Tibial nerve (tissue), 4 donors: ENCODE measurements around the gene DAP. TPM values are rescaled to one million over a fixed set of nuclear protein-coding genes. Genes with fewer than 3 reads are reported as not detected.

Experiments
- DNase-seq, 2 donors: peaks; one replicate each; pipeline ENCODE4 v3.0.0-alpha.2; 2019; ENCODE audit warnings: low spot score in 2 of 2
- H3K27ac ChIP-seq, 4 donors: fragments of 200-600 bp; sonication (generic) in 3 of 4; one replicate each; pipeline ENCODE4 v1.5.1; 2017 to 2019; ENCODE audit warnings: mild to moderate bottlenecking in 1 of 4
- H3K27me3 ChIP-seq, 2 donors: fragments of 200-600 bp; sonication (generic) in 1 of 2; one replicate each; pipeline versions ENCODE4 v1.5.1 to v1.6.0; 2017 to 2019
- H3K36me3 ChIP-seq, 3 donors: fragments of 200-600 bp; sonication (generic); one replicate each; pipeline ENCODE4 v1.5.1; 2018 to 2019
- H3K4me1 ChIP-seq, 4 donors: fragments of 200-600 bp; sonication (generic) in 3 of 4; one replicate each; pipeline ENCODE4 v1.5.1; 2017 to 2019
- H3K4me3 ChIP-seq, 4 donors: fragments of 200-600 bp; sonication (generic) in 3 of 4; one replicate each; pipeline ENCODE4 v1.5.1; 2017 to 2019; ENCODE audit warnings: mild to moderate bottlenecking in 1 of 4, moderate library complexity in 1 of 4
- H3K9me3 ChIP-seq, 4 donors: fragments of 200-600 bp; sonication (generic) in 3 of 4; one replicate each; pipeline ENCODE4 v1.5.1; 2017 to 2019
- CTCF ChIP-seq, 5 experiments: fragments of 200-600 bp in 3 of 5; fragments of 450-650 bp in 2 of 5; sonication (generic) in 3 of 5; IDR thresholded peaks; one replicate each; pipeline ENCODE4 v1.5.1; 2016 to 2019; ENCODE audit warnings: antibody characterized with exemption in 5 of 5, mild to moderate bottlenecking in 3 of 5, moderate library complexity in 2 of 5
- EP300 ChIP-seq, 2 donors: sonication (generic); formaldehyde crosslinking; IDR thresholded peaks; one replicate each; pipeline ENCODE4 v1.6.1; 2017; ENCODE audit warnings: antibody characterized with exemption in 2 of 2, mild to moderate bottlenecking in 1 of 2
- POLR2A ChIP-seq, 2 donors: fragments of 450-650 bp; IDR thresholded peaks; one replicate each; pipeline ENCODE4 v1.6.1; 2017; ENCODE audit warnings: antibody characterized with exemption in 2 of 2, mild to moderate bottlenecking in 2 of 2, moderate library complexity in 2 of 2
- WGBS, 2 donors: methylation state at CpG; one replicate each; pipeline ENCODE4 v1.1.5; 2018; 5-methylcytosine and 5-hydroxymethylcytosine counted together
- total RNA-seq, 4 donors: library from RNA; depleted of rRNA; stranded (reverse); fragments of >200 nt; gene quantifications; one replicate each; pipeline ENCODE4 v1.1.0, GENCODE V29; 2016

The DAP gene
- total RNA-seq, 4 donors from 2014 or later, result 43.0 to 77.7 (median 50.0) TPM

- Histone ChIP-seq H3K9me3 (peaks cover 0 to 5% (median 0%) of the 10 kb centered on the region in 4 donors), H3K4me3 (no peak overlapping the region), H3K27me3 (no peaks in the 10 kb centered on the region), H3K36me3 (peaks cover 0 to 3% (median 0%) of the 10 kb centered on the region in 3 donors), H3K4me1 (peaks cover 0 to 9% (median 2%) of the 10 kb centered on the region in 4 donors), H3K27ac (no peak overlapping the region)
- no peak for DNase-seq
- no peak for TF ChIP-seq CTCF (IDR thresholded peaks at IDR 0.05)
- no peak for TF ChIP-seq POLR2A (IDR thresholded peaks at IDR 0.05)
- TF ChIP-seq EP300 (IDR thresholded peaks at IDR 0.05), result no peak
- 72 to 76% methylated on average over 14 of the region's 14 CpGs for WGBS, 2 donors
These were observed 89.7 kb downstream of the DAP start for GRCh38 chr5:10671041-10672008.

DNA sequence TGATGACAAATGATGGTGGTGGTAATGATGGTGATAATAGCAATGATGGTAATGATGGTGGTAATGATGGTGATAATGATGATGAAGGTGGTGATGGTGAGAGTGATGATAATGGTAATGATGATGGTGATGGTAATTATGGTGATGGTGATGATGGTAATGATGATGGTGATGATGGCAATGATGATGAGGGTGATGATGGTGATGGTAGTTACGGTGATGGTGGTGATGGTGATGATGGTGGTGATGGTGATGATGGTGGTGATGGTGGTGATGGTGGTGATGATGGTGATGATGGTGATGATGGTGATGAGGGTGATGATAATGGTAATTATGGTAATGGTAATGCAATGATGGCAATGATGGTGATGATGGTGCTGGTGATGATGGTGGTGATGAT lies 91.1 kb downstream of the DAP start:
- no peak overlapping the region for H3K4me3 ChIP-seq
- no peak for TF ChIP-seq CTCF (IDR thresholded peaks at IDR 0.05)
- no peak for TF ChIP-seq POLR2A (IDR thresholded peaks at IDR 0.05)
- no peaks in the 10 kb centered on the region for H3K27me3 ChIP-seq
- peaks cover 0 to 5% (median 0%) of the 10 kb centered on the region in 4 donors for H3K9me3 ChIP-seq
- no peak for DNase-seq
- 39 to 94% methylated on average over 1 of the region's 1 CpG for WGBS, 2 donors
- H3K36me3 ChIP-seq, result no peaks in the 10 kb centered on the region
- H3K4me1 ChIP-seq, result peaks cover 0 to 9% (median 2%) of the 10 kb centered on the region in 4 donors
- no peak overlapping the region for H3K27ac ChIP-seq

DNA sequence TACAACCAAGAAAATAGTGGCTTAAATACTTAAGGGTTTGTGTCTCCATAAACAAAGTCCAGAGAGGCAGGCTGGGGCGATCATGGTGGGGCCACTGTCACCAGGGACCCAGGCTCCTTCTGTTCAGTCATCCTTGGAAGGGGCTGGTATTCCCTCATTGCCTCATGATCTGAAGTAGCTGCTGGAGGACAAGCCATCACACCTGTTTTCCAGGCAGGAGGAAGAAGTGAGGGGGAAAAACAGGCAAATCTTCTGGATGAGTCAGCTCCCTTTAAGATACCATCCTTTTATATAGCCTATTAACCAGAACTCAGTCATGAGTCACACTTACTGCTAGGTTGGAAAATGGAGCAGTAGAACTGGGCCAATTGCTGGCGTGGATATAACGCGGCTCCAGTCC lies 92.3 kb downstream of the DAP start:
- DNase-seq, result no peak
- WGBS, 2 donors, result 70 to 81% methylated on average over 4 of the region's 4 CpGs

DNA sequence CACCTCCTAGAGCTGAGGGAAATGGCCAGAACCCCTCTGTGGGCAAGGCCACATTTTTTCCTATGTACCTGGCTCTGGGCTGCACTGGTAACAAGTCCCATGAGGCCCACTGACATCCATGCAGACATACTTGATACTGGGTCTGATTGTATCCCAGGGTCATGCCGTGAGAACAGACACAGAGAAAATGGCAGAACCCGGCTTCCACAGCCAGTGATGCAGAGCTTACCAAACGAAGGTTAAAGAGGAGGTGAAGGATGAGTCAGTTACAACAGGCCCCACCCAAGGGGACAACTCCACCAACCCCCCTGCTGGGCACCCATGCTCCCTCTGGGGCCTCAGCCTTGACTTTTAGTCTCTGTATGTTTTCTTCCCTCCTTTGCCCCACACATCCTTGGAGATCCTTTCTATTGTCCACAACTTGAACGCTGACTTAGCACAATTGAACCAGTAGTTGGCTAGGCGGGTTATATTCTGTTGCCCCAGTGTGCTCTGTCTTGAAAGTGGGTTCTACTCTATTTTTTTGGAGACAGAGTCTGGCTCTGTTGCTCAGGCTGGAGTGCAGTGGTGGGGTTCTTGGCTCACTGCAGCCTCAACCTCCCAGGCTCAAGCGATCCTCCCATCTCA lies 93.5 kb downstream of the DAP start:
- no peak for DNase-seq
- no peak for TF ChIP-seq POLR2A (IDR thresholded peaks at IDR 0.05)
- Histone ChIP-seq H3K4me1 (peaks cover 0 to 9% (median 0%) of the 10 kb centered on the region in 4 donors), H3K27me3 (no peaks in the 10 kb centered on the region), H3K27ac (no peak overlapping the region), H3K9me3 (peaks cover 0 to 5% (median 0%) of the 10 kb centered on the region in 4 donors), H3K4me3 (no peak overlapping the region), H3K36me3 (no peaks in the 10 kb centered on the region)
- WGBS, 2 donors, result 85 to 89% methylated on average over 6 of the region's 6 CpGs

More for the DNA sequence above, 92.3 kb downstream of the DAP start:
- Histone ChIP-seq H3K9me3 (peaks cover 0 to 5% (median 0%) of the 10 kb centered on the region in 4 donors), H3K27me3 (no peaks in the 10 kb centered on the region), H3K4me3 (no peak overlapping the region), H3K27ac (no peak overlapping the region), H3K4me1 (peaks cover 0 to 8% (median 2%) of the 10 kb centered on the region in 4 donors), H3K36me3 (no peaks in the 10 kb centered on the region)
- TF ChIP-seq EP300 (IDR thresholded peaks at IDR 0.05) (no peak), CTCF (IDR thresholded peaks at IDR 0.05) (no peak), POLR2A (IDR thresholded peaks at IDR 0.05) (no peak)

DNA sequence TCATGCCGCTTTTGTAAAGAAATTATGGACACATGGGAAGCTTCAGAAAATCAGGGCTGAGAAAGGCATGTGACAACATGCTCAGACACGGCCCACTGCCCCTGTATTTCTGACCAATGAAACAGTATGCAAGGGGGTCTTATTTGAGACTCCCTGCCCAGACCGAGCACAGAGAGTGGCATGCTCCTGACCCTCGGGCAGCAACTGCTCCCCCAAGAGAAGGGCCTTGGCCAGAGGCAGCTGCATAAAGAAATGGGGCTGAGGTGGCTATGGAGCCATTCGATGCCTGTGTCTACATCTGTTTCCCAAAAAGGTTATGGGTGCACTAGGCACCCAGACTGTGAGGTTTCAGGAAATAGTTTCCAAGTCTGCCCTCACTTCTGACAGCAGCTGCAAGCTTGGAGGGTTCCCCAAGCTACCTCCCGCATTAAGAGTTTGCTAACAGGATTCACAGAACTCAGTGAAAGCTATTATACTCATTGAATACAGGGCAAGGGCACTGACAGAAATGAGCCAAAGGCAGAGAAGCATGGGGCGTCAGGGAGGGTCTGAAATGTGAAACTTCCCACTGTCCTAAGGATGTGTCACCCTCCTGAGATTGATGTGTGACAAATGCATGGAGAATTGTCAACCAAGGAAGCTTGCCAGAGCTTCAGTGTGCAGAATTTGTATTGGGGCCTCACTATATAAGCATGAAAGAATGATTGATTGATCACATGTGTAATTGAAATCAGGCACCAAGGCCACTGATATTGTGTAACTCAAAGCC lies 94.3 kb downstream of the DAP start:
- WGBS, 2 donors, result 85 to 88% methylated on average over 7 of the region's 7 CpGs
- TF ChIP-seq CTCF (IDR thresholded peaks at IDR 0.05), result no peak
- no peak for TF ChIP-seq EP300 (IDR thresholded peaks at IDR 0.05)
- no peak for TF ChIP-seq POLR2A (IDR thresholded peaks at IDR 0.05)
- H3K4me1 ChIP-seq, result peaks cover 0 to 9% (median 0%) of the 10 kb centered on the region in 4 donors

More for the DNA sequence above, 94.3 kb downstream of the DAP start:
- no peak for DNase-seq
- no peak overlapping the region for H3K4me3 ChIP-seq
- H3K36me3 ChIP-seq, result no peaks in the 10 kb centered on the region
- peaks cover 0 to 5% (median 0%) of the 10 kb centered on the region in 4 donors for H3K9me3 ChIP-seq
- no peak overlapping the region for H3K27ac ChIP-seq
- no peaks in the 10 kb centered on the region for H3K27me3 ChIP-seq
